Endothelial cell of umbilical vein (primary cell): Measurements from ENCODE around the gene TAGLN. TPM values are rescaled to one million over a fixed set of nuclear protein-coding genes. Genes with fewer than 3 reads are reported as not detected.

Experiments used
- BruUV-seq: library from RNA; stranded (reverse); fragments of 400-500 nt; replicated peaks from 2 replicates; lab custom pipeline; 2021; lab: Mats Ljungman, UMichigan
- CTCF ChIA-PET: fragments of 300-600, 350-600 bp; sonication (Branson Sonifier 250); formaldehyde crosslinking; loops from one replicate; lab custom pipeline; 2021; ENCODE audit warnings: antibody characterized with exemption, inconsistent platforms; lab: Charles Lee
- POLR2A ChIA-PET: fragments of 300-600, 350-600 bp; sonication (Branson Sonifier 250); formaldehyde crosslinking; loops from one replicate; lab custom pipeline; 2021; ENCODE audit warnings: antibody characterized with exemption, inconsistent platforms; lab: Charles Lee
- DNase-seq: peaks from one replicate; pipeline ENCODE4 v3.0.0-alpha.2; 2011; ENCODE audit warnings: low read depth, low spot score
- FAIRE-seq: peaks from 2 replicates; lab custom pipeline; 2011; peaks lifted over from hg19 to GRCh38; lab: Jason Lieb, UNC
- H2AFZ ChIP-seq: 2 replicates; pipeline ENCODE4 v1.6.0; 2012; ENCODE audit warnings: low read depth, low read length, control low read depth, inconsistent platforms
- H3K27ac ChIP-seq: 2 replicates; pipeline ENCODE4 v1.5.1; 2011; ENCODE audit warnings: low read depth, mild to moderate bottlenecking, control low read depth, low read length, moderate library complexity; ENCODE audit not compliant: insufficient read depth
- H3K27me3 ChIP-seq, 2 experiments: 2 replicates each; pipeline versions ENCODE4 v1.6.0 to v1.6.1; 2011; ENCODE audit warnings: low read length in 2 of 2, mixed read lengths in 1 of 2; ENCODE audit not compliant: control insufficient read depth in 2 of 2, insufficient read depth in 2 of 2
- H3K36me3 ChIP-seq, 2 experiments: 2 replicates in 1 of 2; 3 replicates in 1 of 2; pipeline ENCODE4 v1.5.1; 2011; ENCODE audit warnings: low read length in 2 of 2, mild to moderate bottlenecking in 1 of 2, moderate library complexity in 1 of 2; ENCODE audit not compliant: control insufficient read depth in 2 of 2, insufficient read depth in 2 of 2; ENCODE audit errors: extremely low read depth in 1 of 2
- H3K4me1 ChIP-seq: 3 replicates; pipeline ENCODE4 v1.5.1; 2011; ENCODE audit warnings: mild to moderate bottlenecking, low read length; ENCODE audit not compliant: control insufficient read depth, insufficient read depth; ENCODE audit errors: extremely low read depth
- H3K4me2 ChIP-seq: 2 replicates; pipeline ENCODE4 v1.6.1; 2011; ENCODE audit warnings: low read length, control low read depth, mixed read lengths; ENCODE audit not compliant: insufficient read depth
- H3K4me3 ChIP-seq, 3 experiments: fragments of 200-600 bp in 1 of 3; sonication (generic), shearing (Covaris generic) in 1 of 3; replicated peaks in 1 of 3; 2 replicates each; pipeline ENCODE4 v1.5.1; 2011 to 2016; ENCODE audit warnings: control low read depth in 3 of 3, low read length in 3 of 3, mild to moderate bottlenecking in 2 of 3, inconsistent platforms in 1 of 3, low read depth in 1 of 3, moderate library complexity in 1 of 3; ENCODE audit not compliant: insufficient read depth in 1 of 3
- H3K79me2 ChIP-seq: 2 replicates; pipeline ENCODE4 v1.6.0; 2012; ENCODE audit warnings: low read length, inconsistent platforms; ENCODE audit not compliant: control insufficient read depth, insufficient read depth
- H3K9ac ChIP-seq: replicated peaks from 2 replicates; pipeline ENCODE3; 2011; ENCODE audit warnings: low read length, control low read depth; ENCODE audit not compliant: insufficient read depth; ENCODE audit errors: extremely low read depth
- H3K9me1 ChIP-seq: replicated peaks from 3 replicates; pipeline ENCODE4 v1.6.0; 2011; ENCODE audit warnings: mild to moderate bottlenecking, low read length; ENCODE audit not compliant: control insufficient read depth, insufficient read depth; ENCODE audit errors: extremely low read depth
- H3K9me3 ChIP-seq: replicated peaks from 2 replicates; pipeline ENCODE4 v1.5.1; 2012; ENCODE audit warnings: low read length, inconsistent platforms; ENCODE audit not compliant: control insufficient read depth, insufficient read depth
- H4K20me1 ChIP-seq: replicated peaks from 2 replicates; pipeline ENCODE3; 2011; ENCODE audit warnings: mild to moderate bottlenecking, low read length; ENCODE audit not compliant: control insufficient read depth, insufficient read depth; ENCODE audit errors: extremely low read depth
- CTCF ChIP-seq, 2 donors: IDR thresholded peaks; 1 replicate in 1 of 2; 2 replicates in 1 of 2; pipeline ENCODE4 v1.5.1; 2011; ENCODE audit warnings: low read length in 2 of 2, mild to moderate bottlenecking in 2 of 2, moderate library complexity in 2 of 2, control low read depth in 1 of 2, inconsistent platforms in 1 of 2, low read depth in 1 of 2; ENCODE audit not compliant: insufficient read depth in 1 of 2; ENCODE audit errors: extremely low read depth in 1 of 2
- EZH2 ChIP-seq: IDR thresholded peaks from 2 replicates; pipeline ENCODE4 v1.6.1; 2012; ENCODE audit warnings: borderline replicate concordance, low read depth, mild to moderate bottlenecking, moderate library complexity, low read length, inconsistent platforms; ENCODE audit not compliant: severe bottlenecking
- FOS ChIP-seq: IDR thresholded peaks from 2 replicates; pipeline ENCODE4 v1.6.1; 2011; ENCODE audit warnings: mild to moderate bottlenecking, low read length, moderate library complexity, borderline replicate concordance; ENCODE audit not compliant: insufficient read depth
- GATA2 ChIP-seq: IDR thresholded peaks from 2 replicates; pipeline ENCODE4 v1.7.0; 2011; ENCODE audit warnings: low read depth, mild to moderate bottlenecking, moderate library complexity, mixed read lengths, low read length; ENCODE audit not compliant: insufficient read length, insufficient read depth
- JUN ChIP-seq: IDR thresholded peaks from 2 replicates; pipeline ENCODE4 v1.6.1; 2011; ENCODE audit warnings: borderline replicate concordance, low read depth; ENCODE audit not compliant: insufficient read length, insufficient read depth
- MAX ChIP-seq: IDR thresholded peaks from 2 replicates; pipeline ENCODE4 v1.6.1; 2011; ENCODE audit not compliant: insufficient read depth, insufficient read length
- MYC ChIP-seq: IDR thresholded peaks from one replicate; pipeline ENCODE4 v1.6.1; 2011; ENCODE audit warnings: mild to moderate bottlenecking, low read depth, low read length
- POLR2A ChIP-seq: IDR thresholded peaks from 2 replicates; pipeline ENCODE4 v1.6.1; 2012; ENCODE audit warnings: low read depth, mild to moderate bottlenecking, control low read depth, low read length
- POLR2AphosphoS5 ChIP-seq: IDR thresholded peaks from 2 replicates; pipeline ENCODE4 v1.6.1; 2012; ENCODE audit warnings: low read depth, mild to moderate bottlenecking, control low read depth, low read length, moderate library complexity; ENCODE audit not compliant: insufficient read depth
- dilution Hi-C: fragments of 300-500 bp; cut with MboI; formaldehyde crosslinking; loops from one replicate; pipeline ENCODE4 v1.15.0; 2019; ENCODE audit warnings: low sequenced_read_pairs; ENCODE audit not compliant: extremely low pct_ligation_motif_present
- intact Hi-C: fragments of 100-400 bp; cut with micrococcal nuclease; formaldehyde crosslinking; loops from one replicate; pipeline ENCODE4 v1.10.0; 2022
- polyA plus RNA-seq, 4 experiments: library from polyadenylated mRNA; depleted of rRNA in 3 of 4; stranded (reverse) in 3 of 4; unstranded in 1 of 4; fragments of >200 nt; gene quantifications; 2 replicates each; pipeline versions ENCODE4 v1.2.1 to v1.2.3, GENCODE V29; 2011 to 2012; ENCODE audit warnings: missing spikeins in 1 of 4
- total RNA-seq: library from RNA; stranded (reverse); gene quantifications from 2 replicates; pipeline ENCODE4 v1.2.3, GENCODE V29; 2021

The TAGLN gene
- total and polyA plus RNA-seq, 2 donors (not counting 3 experiments of a cell fraction or from before 2014, with no cell fraction given) = 20.8 to 113 TPM

GRCh38 chr11:117248341-117248740 lies 49.2 kb downstream of the TAGLN start:
- ChIA-PET POLR2A (no interaction called here), CTCF (no interaction called here)
- DNase-seq = no peak
- dilution Hi-C loops (no loop called here), intact Hi-C loops (no loop called here)
- H4K20me1 ChIP-seq = no peaks in the 10 kb centered on the region
- no peak overlapping the region for H2AFZ ChIP-seq
- peaks cover 5 to 7% of the 10 kb centered on the region in 2 experiments for H3K36me3 ChIP-seq
- H3K9me1 ChIP-seq = no peaks in the 10 kb centered on the region
- no peaks in the 10 kb centered on the region for H3K4me1 ChIP-seq
- H3K27me3 ChIP-seq = no peaks in the 10 kb centered on the region
- H3K79me2 ChIP-seq = no peaks in the 10 kb centered on the region
- H3K4me2 ChIP-seq = no peak overlapping the region
- H3K27ac ChIP-seq = no peak overlapping the region
- no peak overlapping the region for H3K4me3 ChIP-seq
- H3K9me3 ChIP-seq = no peaks in the 10 kb centered on the region
- H3K9ac ChIP-seq = no peak overlapping the region
- no peak for FAIRE-seq
- no TSS peak for BruUV-seq
- TF ChIP-seq GATA2 = no peak
- no peak for TF ChIP-seq MAX
- no peak for TF ChIP-seq MYC
- no peak for TF ChIP-seq POLR2A
- TF ChIP-seq EZH2 = no peak
- no peak for TF ChIP-seq POLR2AphosphoS5
- no peak for TF ChIP-seq FOS
- no peak for TF ChIP-seq CTCF (IDR thresholded peaks at IDR 0.05; ENCODE audit: extremely low read depth in 1 of 2, insufficient read depth in 1 of 2, low read depth in 1 of 2, low read length in 2 of 2)
- no peak for TF ChIP-seq JUN
